Lung (tissue), 12 donors: ENCODE data around the gene COG7. TPM values are rescaled to one million over a fixed set of nuclear protein-coding genes. Genes with fewer than 3 reads are reported as not detected.
A peak's percentile ranks its signal among the peaks of the same experiment; 100 is the strongest.
"Not testable (repeated sequence)": the region's sequence is repeated elsewhere in the genome, so short reads cannot be mapped to it uniquely, and the experiment has no call there.

Experiments
- ATAC-seq: fragments of 200-7000 bp; cut with Tn5 transposase; one replicate; pipeline ENCODE4 v1.9.1; 2020; ENCODE audit warnings: moderate number of reproducible peaks; ENCODE audit not compliant: insufficient read depth, low FRiP score
- DNase-seq, 3 donors: peaks; one replicate each; pipeline ENCODE4 v3.0.0-alpha.2; 2013 to 2017
- H3K27ac ChIP-seq, 2 donors: one replicate each; pipeline ENCODE4 v1.5.1; 2013; ENCODE audit warnings: mild to moderate bottlenecking in 2 of 2, moderate library complexity in 2 of 2, control low read depth in 1 of 2, inconsistent platforms in 1 of 2, low read depth in 1 of 2, low read length in 1 of 2
- H3K27me3 ChIP-seq, 3 donors: one replicate each; pipeline ENCODE4 v1.5.1; 2013; ENCODE audit warnings: low read length in 2 of 3; ENCODE audit not compliant: control insufficient read depth in 3 of 3, insufficient read depth in 3 of 3
- H3K36me3 ChIP-seq, 4 donors: one replicate each; pipeline ENCODE4 v1.5.1; 2013; ENCODE audit warnings: low read length in 4 of 4, mild to moderate bottlenecking in 1 of 4, moderate library complexity in 1 of 4; ENCODE audit not compliant: control insufficient read depth in 4 of 4, insufficient read depth in 4 of 4
- H3K4me1 ChIP-seq, 5 donors: one replicate each; pipeline ENCODE4 v1.5.1; 2013; ENCODE audit warnings: low read length in 5 of 5, mild to moderate bottlenecking in 2 of 5, moderate library complexity in 1 of 5; ENCODE audit not compliant: control insufficient read depth in 5 of 5, insufficient read depth in 5 of 5
- H3K4me3 ChIP-seq: one replicate; pipeline ENCODE4 v1.5.1; 2013; ENCODE audit warnings: mild to moderate bottlenecking, control low read depth, moderate library complexity
- H3K9ac ChIP-seq, 2 donors: one replicate each; pipeline ENCODE4 v1.5.1; 2013; ENCODE audit warnings: low read length in 2 of 2, control low read depth in 1 of 2; ENCODE audit not compliant: insufficient read depth in 1 of 2
- H3K9me3 ChIP-seq, 4 donors: one replicate each; pipeline ENCODE4 v1.5.1; 2013; ENCODE audit warnings: low read length in 3 of 4, mild to moderate bottlenecking in 1 of 4, moderate library complexity in 1 of 4; ENCODE audit not compliant: control insufficient read depth in 4 of 4, insufficient read depth in 3 of 4
- CTCF ChIP-seq: IDR thresholded peaks from 2 replicates; pipeline ENCODE4 v1.5.1; 2012; ENCODE audit warnings: mild to moderate bottlenecking; ENCODE audit errors: control extremely low read depth, extremely low read depth
- WGBS, 2 donors: extraction: QIAGEN DNeasy Blood & Tissue Kit; methylation state at CpG; one replicate each; pipeline ENCODE4 v1.1.7; 2013; 5-methylcytosine and 5-hydroxymethylcytosine counted together
- polyA plus RNA-seq, 2 donors: library from polyadenylated mRNA; stranded (reverse); fragments of 200-250 nt; gene quantifications; one replicate each; pipeline ENCODE4 v1.2.1, GENCODE V29; 2013
- total RNA-seq, 2 donors: library from RNA; depleted of rRNA in 1 of 2; stranded (reverse); fragments of >200 nt in 1 of 2; gene quantifications; one replicate each; pipeline ENCODE4 v1.2.1, GENCODE V29; 2014 to 2021
- donor health status: control.
- donor health status: control.
- donor health status: Bipolar disorder and iron deficiency.
- donor health status: healthy.
- donor health status: DM: yes; HTN: yes; CAD: no.

The COG7 gene
- total and polyA plus RNA-seq, 4 donors: 14.9 to 34.0 (median 20.0) TPM

- DNase-seq (peak in 1 of 3 donors; percentile 9), ATAC-seq (no peak)
- Histone ChIP-seq H3K9ac (peak overlapping the region; percentile 41 to 79), H3K4me3 (peak overlapping the region; percentile 87), H3K36me3 (peaks cover 0 to 7% (median 1%) of the 10 kb centered on the region in 4 donors), H3K27me3 (no peaks in the 10 kb centered on the region), H3K9me3 (no peaks in the 10 kb centered on the region), H3K27ac (no peak overlapping the region), H3K4me1 (peaks cover 0 to 4% (median 3%) of the 10 kb centered on the region in 5 donors)
- WGBS, 2 donors: 2 to 4% methylated on average over 10 of the region's 10 CpGs
- TF ChIP-seq CTCF: no peak
These were observed 793 bp downstream of the COG7 start for GRCh38 chr16:23452221-23452571.

- ATAC-seq: no peak
These were observed 4.6 kb downstream of the COG7 start for GRCh38 chr16:23448392-23448791.

GRCh38 chr16:23437542-23437941 lies 15.4 kb downstream of the COG7 start:
- 91 to 96% methylated on average over 7 of the region's 7 CpGs for WGBS, 2 donors
- H3K4me1 ChIP-seq, H3K9ac ChIP-seq, H3K27ac ChIP-seq, H3K9me3 ChIP-seq, ATAC-seq, H3K4me3 ChIP-seq, H3K27me3 ChIP-seq, DNase-seq: not testable (repeated sequence)
- H3K36me3 ChIP-seq: peaks cover 13 to 39% (median 16%) of the 10 kb centered on the region in 4 donors

More at GRCh38 chr16:23448392-23448791, 4.6 kb downstream of the COG7 start:
- Histone ChIP-seq H3K27me3 (no peaks in the 10 kb centered on the region), H3K9me3 (no peaks in the 10 kb centered on the region), H3K9ac (no peak overlapping the region), H3K36me3 (peaks cover 7 to 20% (median 11%) of the 10 kb centered on the region in 4 donors), H3K27ac (no peak overlapping the region), H3K4me1 (peaks cover 0 to 3% (median under 1%) of the 10 kb centered on the region in 5 donors), H3K4me3 (no peak overlapping the region)
- TF ChIP-seq CTCF: no peak
- WGBS, 2 donors: 70 to 86% methylated on average over 4 of the region's 4 CpGs
- DNase-seq: no peak

- TF ChIP-seq CTCF: no peak
- ATAC-seq: no peak
These were observed 16.0 kb downstream of the COG7 start for GRCh38 chr16:23436951-23437350.

More at GRCh38 chr16:23436951-23437350, 16.0 kb downstream of the COG7 start:
- H3K36me3 ChIP-seq: peaks cover 9 to 38% (median 17%) of the 10 kb centered on the region in 4 donors
- no peak overlapping the region for H3K4me3 ChIP-seq
- H3K27ac ChIP-seq: no peak overlapping the region
- 94 to 96% methylated on average over 4 of the region's 4 CpGs for WGBS, 2 donors
- peaks cover 0 to 3% (median 0%) of the 10 kb centered on the region in 5 donors for H3K4me1 ChIP-seq
- no peak overlapping the region for H3K9ac ChIP-seq
- no peaks in the 10 kb centered on the region for H3K27me3 ChIP-seq
- H3K9me3 ChIP-seq: no peaks in the 10 kb centered on the region
- DNase-seq: no peak
